ENCODE measurements around the gene KEAP1.
"Not testable (repeated sequence)": the region's sequence is repeated elsewhere in the genome, so short reads cannot be mapped to it uniquely, and the experiment has no call there.

DNA sequence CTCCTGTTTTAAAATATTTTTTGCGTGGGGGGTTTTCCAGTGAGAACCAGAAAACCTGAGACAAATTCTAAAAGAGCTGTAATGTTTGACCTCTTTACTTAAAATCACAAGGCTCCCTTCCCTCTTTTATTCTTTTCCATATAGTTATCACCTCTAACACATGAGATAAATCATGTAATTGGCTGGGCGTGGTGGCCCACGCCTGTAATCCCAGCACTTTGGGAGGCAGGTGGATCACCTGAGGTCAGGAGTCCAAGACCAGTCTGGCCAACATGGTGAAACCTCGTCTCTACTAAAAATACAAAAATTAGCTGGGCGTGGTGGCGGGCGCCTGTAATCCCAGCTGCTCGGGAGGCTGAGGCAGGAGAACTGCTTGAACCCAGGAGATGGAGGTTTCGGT, 47.9 kb upstream of the KEAP1 start:
- TF ChIP-seq, protein P1, sequence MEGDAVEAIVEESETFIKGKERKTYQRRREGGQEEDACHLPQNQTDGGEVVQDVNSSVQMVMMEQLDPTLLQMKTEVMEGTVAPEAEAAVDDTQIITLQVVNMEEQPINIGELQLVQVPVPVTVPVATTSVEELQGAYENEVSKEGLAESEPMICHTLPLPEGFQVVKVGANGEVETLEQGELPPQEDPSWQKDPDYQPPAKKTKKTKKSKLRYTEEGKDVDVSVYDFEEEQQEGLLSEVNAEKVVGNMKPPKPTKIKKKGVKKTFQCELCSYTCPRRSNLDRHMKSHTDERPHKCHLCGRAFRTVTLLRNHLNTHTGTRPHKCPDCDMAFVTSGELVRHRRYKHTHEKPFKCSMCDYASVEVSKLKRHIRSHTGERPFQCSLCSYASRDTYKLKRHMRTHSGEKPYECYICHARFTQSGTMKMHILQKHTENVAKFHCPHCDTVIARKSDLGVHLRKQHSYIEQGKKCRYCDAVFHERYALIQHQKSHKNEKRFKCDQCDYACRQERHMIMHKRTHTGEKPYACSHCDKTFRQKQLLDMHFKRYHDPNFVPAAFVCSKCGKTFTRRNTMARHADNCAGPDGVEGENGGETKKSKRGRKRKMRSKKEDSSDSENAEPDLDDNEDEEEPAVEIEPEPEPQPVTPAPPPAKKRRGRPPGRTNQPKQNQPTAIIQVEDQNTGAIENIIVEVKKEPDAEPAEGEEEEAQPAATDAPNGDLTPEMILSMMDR (IDR thresholded peaks at IDR 0.05): not testable (repeated sequence)
- TF ChIP-seq POLR2A (IDR thresholded peaks at IDR 0.05): not testable (repeated sequence)
